Heart left ventricle (tissue), 13 donors: Measurements from ENCODE around the gene FAT3.

Source experiments
- CTCF ChIP-seq, 12 donors: fragments of 200-600 bp; sonication (generic) in 4 of 12; IDR thresholded peaks; one replicate each; pipeline versions ENCODE4 v1.5.0 to v1.8.0; 2018 to 2022; ENCODE audit warnings: antibody characterized with exemption in 12 of 12, mild to moderate bottlenecking in 5 of 12
- POLR2A ChIP-seq, 2 donors: fragments of 450-650 bp; IDR thresholded peaks; one replicate each; pipeline ENCODE4 v1.6.1; 2017; ENCODE audit warnings: antibody characterized with exemption in 2 of 2, mild to moderate bottlenecking in 2 of 2, moderate library complexity in 2 of 2
- donor health status: ischemic (EF 13 %, LVEDD 7.1; RV severe dilation, severe dysfunction).
- donor health status: DM: no; HTN: yes; CAD: no.
- donor health status: DM: no; HTN: no; CAD: no.
- donor health status: ischemic (EF 25% LVEDD 6.9; RV normal size, moderate dysfunction).
- donor health status: ischemic (EF 25% LVEDD 5.7; RV mildly dilated, moderate dysfunction).
- donor health status: ischemic (EF 35%, LVEDD 5.7; RV mildly dilated, moderate dysfunction).
- donor health status: nonischemic (EF 11% LVEDD 7.7; RV severe dilation, severe dysfunction).
- donor health status: DM: yes; HTN: yes; CAD: no.
- donor health status: PGD.
- donor health status: ischemic (EF 29% LVEDD 5.4; RV normal size, mild dysfunction).
- donor health status: nonischemic (EF 23%, LVEDD 6.1; RV moderate dilation, normal function).

DNA sequence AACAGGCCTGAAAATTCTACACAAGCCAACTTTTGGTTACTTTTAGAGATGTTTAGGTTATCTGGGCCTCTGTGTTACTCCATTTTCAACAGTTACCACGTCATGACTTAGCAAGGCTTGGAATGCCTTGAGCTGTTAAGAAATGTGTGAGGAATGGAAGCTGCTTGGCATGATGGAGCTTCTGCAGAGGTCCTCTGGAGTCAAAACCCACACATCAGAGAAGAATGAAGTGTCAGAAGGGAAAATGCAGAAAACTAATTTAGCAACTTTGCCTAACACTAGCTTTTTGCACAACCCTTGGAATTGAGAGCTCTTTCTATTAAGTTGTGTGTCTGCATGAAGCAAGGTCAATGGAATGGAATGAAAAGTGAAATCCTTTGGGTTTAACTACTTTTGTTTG lies 27.4 kb downstream of the FAT3 start:
- TF ChIP-seq CTCF (IDR thresholded peaks at IDR 0.05) (no peak), POLR2A (IDR thresholded peaks at IDR 0.05) (no peak)
